Measurements from ENCODE around the gene ZNF182. TPM values are rescaled to one million over a fixed set of nuclear protein-coding genes. Genes with fewer than 3 reads are reported as not detected.

Gene ZNF182
- total and polyA plus RNA-seq, 9 of the 15 experiments (the other 6 are each of a cell fraction or from before 2014, with no cell fraction given) = 0.59 to 5.0 (median 3.9) TPM

DNA sequence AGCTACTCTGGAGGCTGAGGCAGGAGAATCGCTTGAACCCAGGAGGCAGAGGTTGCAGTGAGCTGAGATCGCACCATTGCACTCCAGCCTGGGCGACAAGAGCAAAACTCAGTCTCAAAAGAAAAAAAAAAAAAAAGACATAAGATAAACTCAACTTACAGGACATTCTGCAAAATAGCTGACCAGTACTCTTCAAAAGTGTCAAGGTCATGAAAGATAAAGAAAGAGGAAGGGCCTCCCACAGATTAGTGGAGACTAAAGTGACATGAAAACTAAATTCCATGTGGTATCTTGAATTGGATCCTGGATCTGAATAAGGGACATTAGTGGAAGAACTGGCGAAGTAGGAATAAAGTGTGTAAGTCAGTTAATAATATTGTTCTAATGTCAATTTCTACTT is 63.3 kb downstream of the ZNF182 start (continued):
- TF ChIP-seq AFF1 (IDR thresholded peaks at IDR 0.05; ENCODE audit: low read depth in 1 of 2, partially characterized antibody in 2 of 2) (peak in 1 of 2 experiments; percentile 64), ESRRA (IDR thresholded peaks at IDR 0.05; ENCODE audit: borderline replicate concordance, low read depth) (peak; percentile 58; the same call in 1 of the 2 replicates)

DNA sequence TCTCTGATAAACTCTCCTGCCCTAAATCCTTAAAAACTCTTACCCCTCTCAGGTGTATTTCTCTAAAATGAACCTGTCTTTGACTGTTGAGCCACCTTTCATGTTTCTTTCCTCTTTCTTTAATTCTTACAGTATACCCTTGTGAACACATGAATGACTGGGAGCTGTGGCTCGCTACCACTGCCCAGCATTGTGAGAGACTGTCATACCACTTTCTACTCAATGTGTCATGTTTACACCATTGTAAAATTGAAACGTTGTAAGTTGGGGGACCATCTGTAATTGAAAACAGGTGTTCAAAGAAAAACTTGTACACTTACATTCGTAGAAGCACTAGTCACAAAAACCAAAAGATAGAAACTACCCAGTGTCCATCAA is 66.9 kb downstream of the ZNF182 start:
- Histone ChIP-seq H3K4me1 (replicated peaks in 1 of 2; ENCODE audit: control insufficient read depth in 2 of 2, insufficient read depth in 2 of 2, low read length in 2 of 2) (peaks cover 0 to 3% of the 10 kb centered on the region in 2 experiments; a peak in 3 of 5 replicates), H3K27ac (ENCODE audit: extremely low read depth, low read depth, low read length) (no peak overlapping the region), H3K79me2 (ENCODE audit: control insufficient read depth, insufficient read depth, low read length) (no peaks in the 10 kb centered on the region), H2AFZ (ENCODE audit: low read depth, low read length) (no peak overlapping the region), H3K4me2 (ENCODE audit: insufficient read depth, low read length) (no peak overlapping the region), H3K36me3 (ENCODE audit: control insufficient read depth, insufficient read depth, low read length) (no peaks in the 10 kb centered on the region), H3K9ac (ENCODE audit: insufficient read depth in 1 of 2, low read depth in 2 of 2, low read length in 2 of 2) (no peak overlapping the region), H3K9me3 (replicated peaks; ENCODE audit: control insufficient read depth, insufficient read depth, low read depth, low read length) (no peaks in the 10 kb centered on the region), H3K4me3 (no peak overlapping the region), H3K27me3 (ENCODE audit: control insufficient read depth in 2 of 2, insufficient read depth in 2 of 2, low read length in 2 of 2) (no peaks in the 10 kb centered on the region), H3K9me1 (ENCODE audit: control insufficient read depth, insufficient read depth, low read length) (no peaks in the 10 kb centered on the region), H4K20me1 (replicated peaks; ENCODE audit: control insufficient read depth, insufficient read depth, low read length) (no peaks in the 10 kb centered on the region)
- intact Hi-C loops (cut with micrococcal nuclease) (no loop called here), in situ Hi-C loops (cut with MboI) (no loop called here)
- no peak for DNase-seq (ENCODE audit: extremely low read depth in 1 of 4, low spot score in 3 of 4)
- CTCF ChIA-PET (ENCODE audit: low intra/inter-chr PET ratio) = interaction anchor here (0.6 kb wide), 1 partner anchor 90 kb away, joined by 3 read pairs; no protein-coding TSS in a partner anchor
- BruUV-seq (replicated peaks) = no TSS peak
- POLR2A ChIA-PET = no interaction called here
- 11% methylated on average over 3 of the region's 3 CpGs for WGBS (ENCODE audit: insufficient coverage, low coverage, missing lambda C conversion rate)
- peak; percentile 63 for ATAC-seq
- FAIRE-seq = no peak
- TF ChIP-seq ARNT (IDR thresholded peaks at IDR 0.05) (no peak), TFAM (CRISPR knock-in tag; conservative IDR thresholded peaks at IDR 0.05) (no peak), PML (IDR thresholded peaks at IDR 0.05; ENCODE audit: low read length) (no peak)

All from K562 (cell line).